Liver (tissue), 3 donors: Measurements from ENCODE around the gene EMX2.

Source experiments
- FOXA1 ChIP-seq: IDR thresholded peaks from 2 replicates; pipeline ENCODE4 v1.6.1; 2016; ENCODE audit warnings: antibody characterized with exemption
- GABPA ChIP-seq, 2 donors: IDR thresholded peaks in 1 of 2; conservative IDR thresholded peaks in 1 of 2; 2 replicates each; pipeline ENCODE4 v1.6.1; 2016; ENCODE audit warnings: antibody characterized with exemption in 2 of 2, mild to moderate bottlenecking in 1 of 2, moderate library complexity in 1 of 2
- RAD21 ChIP-seq, 2 donors: IDR thresholded peaks; 2 replicates each; pipeline ENCODE4 v1.6.1; 2016; ENCODE audit warnings: antibody characterized with exemption in 2 of 2, mild to moderate bottlenecking in 2 of 2
- RXRA ChIP-seq, 2 donors: IDR thresholded peaks; 2 replicates each; pipeline ENCODE4 v1.6.1; 2017 to 2018; ENCODE audit warnings: antibody characterized with exemption in 2 of 2, mild to moderate bottlenecking in 1 of 2
- SP1 ChIP-seq: IDR thresholded peaks from 2 replicates; pipeline ENCODE4 v1.6.1; 2018; ENCODE audit warnings: antibody characterized with exemption, mild to moderate bottlenecking
- TF ChIP-seq, protein P1 (sequence below): IDR thresholded peaks from 2 replicates; pipeline ENCODE4 v1.6.1; 2016; ENCODE audit warnings: antibody characterized with exemption
- TF ChIP-seq, protein P2 (sequence below): IDR thresholded peaks from 2 replicates; pipeline ENCODE4 v1.6.1; 2016; ENCODE audit warnings: antibody characterized with exemption, mild to moderate bottlenecking
- TF ChIP-seq, protein P3 (sequence below): IDR thresholded peaks from 2 replicates; pipeline ENCODE4 v1.6.1; 2016; ENCODE audit warnings: antibody characterized with exemption
- TF ChIP-seq, protein P4 (sequence below): fragments of 150-350 bp; IDR thresholded peaks from 2 replicates; pipeline ENCODE4 v1.5.1; 2017; ENCODE audit warnings: improper control_type of control experiment, low read depth, low read length; ENCODE audit not compliant: missing input control
- TF ChIP-seq, protein P5 (sequence below): IDR thresholded peaks from 2 replicates; pipeline ENCODE4 v1.6.1; 2016; ENCODE audit warnings: antibody characterized with exemption
- donor health status: healthy.
- donor health status: healthy.

DNA sequence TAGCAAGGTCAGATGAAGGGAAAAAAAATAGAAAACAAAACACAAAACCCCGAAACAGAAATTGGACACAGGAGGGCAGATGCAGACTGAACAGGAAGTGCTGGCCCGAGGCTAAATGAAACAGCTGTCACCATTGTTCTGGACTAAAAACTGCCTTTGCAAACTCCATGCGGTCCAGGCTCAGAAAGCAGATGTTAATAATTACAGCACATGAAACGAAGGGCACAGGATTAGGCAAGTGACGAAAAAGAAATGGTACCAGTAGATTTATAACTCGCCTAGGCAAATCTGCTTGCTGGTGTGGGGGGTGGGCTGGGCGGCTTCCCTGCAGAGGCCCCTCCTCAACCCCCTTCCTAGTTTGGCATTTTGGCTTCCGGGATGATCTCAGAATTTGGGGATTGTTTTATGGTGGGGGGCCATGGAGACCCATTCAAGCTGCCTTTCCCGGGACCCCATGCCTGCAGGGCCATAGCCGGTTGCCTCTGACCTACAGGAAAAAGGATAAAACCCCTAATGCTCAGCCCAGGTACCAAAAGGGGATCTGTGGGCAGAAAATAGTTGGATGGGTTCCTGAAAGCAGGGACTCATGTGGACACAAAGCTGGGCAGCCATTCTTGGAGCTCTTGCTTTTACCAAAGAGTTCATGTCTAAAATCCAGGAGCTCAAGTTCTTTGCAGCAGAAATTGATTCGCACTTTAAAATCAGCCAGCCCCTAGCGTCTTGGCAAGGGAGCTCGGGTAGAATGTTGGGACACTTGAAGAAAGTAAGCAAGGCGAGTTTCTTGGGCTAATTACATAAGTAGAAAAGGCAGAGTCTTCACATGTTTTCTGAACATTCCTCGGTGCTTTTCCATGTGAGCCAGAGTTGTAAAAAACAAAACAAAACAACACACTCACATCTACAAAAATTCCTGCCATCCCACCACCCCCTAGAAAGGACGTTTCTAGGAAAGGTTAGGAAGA is 39.0 kb upstream of the EMX2 start:
- TF ChIP-seq, protein P1, sequence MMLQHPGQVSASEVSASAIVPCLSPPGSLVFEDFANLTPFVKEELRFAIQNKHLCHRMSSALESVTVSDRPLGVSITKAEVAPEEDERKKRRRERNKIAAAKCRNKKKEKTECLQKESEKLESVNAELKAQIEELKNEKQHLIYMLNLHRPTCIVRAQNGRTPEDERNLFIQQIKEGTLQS, result no peak
- TF ChIP-seq, protein P2, sequence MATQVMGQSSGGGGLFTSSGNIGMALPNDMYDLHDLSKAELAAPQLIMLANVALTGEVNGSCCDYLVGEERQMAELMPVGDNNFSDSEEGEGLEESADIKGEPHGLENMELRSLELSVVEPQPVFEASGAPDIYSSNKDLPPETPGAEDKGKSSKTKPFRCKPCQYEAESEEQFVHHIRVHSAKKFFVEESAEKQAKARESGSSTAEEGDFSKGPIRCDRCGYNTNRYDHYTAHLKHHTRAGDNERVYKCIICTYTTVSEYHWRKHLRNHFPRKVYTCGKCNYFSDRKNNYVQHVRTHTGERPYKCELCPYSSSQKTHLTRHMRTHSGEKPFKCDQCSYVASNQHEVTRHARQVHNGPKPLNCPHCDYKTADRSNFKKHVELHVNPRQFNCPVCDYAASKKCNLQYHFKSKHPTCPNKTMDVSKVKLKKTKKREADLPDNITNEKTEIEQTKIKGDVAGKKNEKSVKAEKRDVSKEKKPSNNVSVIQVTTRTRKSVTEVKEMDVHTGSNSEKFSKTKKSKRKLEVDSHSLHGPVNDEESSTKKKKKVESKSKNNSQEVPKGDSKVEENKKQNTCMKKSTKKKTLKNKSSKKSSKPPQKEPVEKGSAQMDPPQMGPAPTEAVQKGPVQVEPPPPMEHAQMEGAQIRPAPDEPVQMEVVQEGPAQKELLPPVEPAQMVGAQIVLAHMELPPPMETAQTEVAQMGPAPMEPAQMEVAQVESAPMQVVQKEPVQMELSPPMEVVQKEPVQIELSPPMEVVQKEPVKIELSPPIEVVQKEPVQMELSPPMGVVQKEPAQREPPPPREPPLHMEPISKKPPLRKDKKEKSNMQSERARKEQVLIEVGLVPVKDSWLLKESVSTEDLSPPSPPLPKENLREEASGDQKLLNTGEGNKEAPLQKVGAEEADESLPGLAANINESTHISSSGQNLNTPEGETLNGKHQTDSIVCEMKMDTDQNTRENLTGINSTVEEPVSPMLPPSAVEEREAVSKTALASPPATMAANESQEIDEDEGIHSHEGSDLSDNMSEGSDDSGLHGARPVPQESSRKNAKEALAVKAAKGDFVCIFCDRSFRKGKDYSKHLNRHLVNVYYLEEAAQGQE, result no peak
- no peak for TF ChIP-seq GABPA (IDR thresholded peaks at IDR 0.05 in 1 of 2, conservative IDR thresholded peaks at IDR 0.05 in 1 of 2)
- TF ChIP-seq, protein P3, sequence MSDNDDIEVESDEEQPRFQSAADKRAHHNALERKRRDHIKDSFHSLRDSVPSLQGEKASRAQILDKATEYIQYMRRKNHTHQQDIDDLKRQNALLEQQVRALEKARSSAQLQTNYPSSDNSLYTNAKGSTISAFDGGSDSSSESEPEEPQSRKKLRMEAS, result no peak
- TF ChIP-seq, protein P4, sequence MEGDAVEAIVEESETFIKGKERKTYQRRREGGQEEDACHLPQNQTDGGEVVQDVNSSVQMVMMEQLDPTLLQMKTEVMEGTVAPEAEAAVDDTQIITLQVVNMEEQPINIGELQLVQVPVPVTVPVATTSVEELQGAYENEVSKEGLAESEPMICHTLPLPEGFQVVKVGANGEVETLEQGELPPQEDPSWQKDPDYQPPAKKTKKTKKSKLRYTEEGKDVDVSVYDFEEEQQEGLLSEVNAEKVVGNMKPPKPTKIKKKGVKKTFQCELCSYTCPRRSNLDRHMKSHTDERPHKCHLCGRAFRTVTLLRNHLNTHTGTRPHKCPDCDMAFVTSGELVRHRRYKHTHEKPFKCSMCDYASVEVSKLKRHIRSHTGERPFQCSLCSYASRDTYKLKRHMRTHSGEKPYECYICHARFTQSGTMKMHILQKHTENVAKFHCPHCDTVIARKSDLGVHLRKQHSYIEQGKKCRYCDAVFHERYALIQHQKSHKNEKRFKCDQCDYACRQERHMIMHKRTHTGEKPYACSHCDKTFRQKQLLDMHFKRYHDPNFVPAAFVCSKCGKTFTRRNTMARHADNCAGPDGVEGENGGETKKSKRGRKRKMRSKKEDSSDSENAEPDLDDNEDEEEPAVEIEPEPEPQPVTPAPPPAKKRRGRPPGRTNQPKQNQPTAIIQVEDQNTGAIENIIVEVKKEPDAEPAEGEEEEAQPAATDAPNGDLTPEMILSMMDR, result no peak
- TF ChIP-seq RAD21 (IDR thresholded peaks at IDR 0.05), result no peak
- TF ChIP-seq SP1, result no peak
- TF ChIP-seq RXRA (IDR thresholded peaks at IDR 0.05), result no peak
- TF ChIP-seq, protein P5, sequence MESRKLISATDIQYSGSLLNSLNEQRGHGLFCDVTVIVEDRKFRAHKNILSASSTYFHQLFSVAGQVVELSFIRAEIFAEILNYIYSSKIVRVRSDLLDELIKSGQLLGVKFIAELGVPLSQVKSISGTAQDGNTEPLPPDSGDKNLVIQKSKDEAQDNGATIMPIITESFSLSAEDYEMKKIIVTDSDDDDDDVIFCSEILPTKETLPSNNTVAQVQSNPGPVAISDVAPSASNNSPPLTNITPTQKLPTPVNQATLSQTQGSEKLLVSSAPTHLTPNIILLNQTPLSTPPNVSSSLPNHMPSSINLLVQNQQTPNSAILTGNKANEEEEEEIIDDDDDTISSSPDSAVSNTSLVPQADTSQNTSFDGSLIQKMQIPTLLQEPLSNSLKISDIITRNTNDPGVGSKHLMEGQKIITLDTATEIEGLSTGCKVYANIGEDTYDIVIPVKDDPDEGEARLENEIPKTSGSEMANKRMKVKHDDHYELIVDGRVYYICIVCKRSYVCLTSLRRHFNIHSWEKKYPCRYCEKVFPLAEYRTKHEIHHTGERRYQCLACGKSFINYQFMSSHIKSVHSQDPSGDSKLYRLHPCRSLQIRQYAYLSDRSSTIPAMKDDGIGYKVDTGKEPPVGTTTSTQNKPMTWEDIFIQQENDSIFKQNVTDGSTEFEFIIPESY, result no peak
- no peak for TF ChIP-seq FOXA1
